Activated CD8-positive, alpha-beta memory T cell treated with anti-CD3 and anti-CD28 coated beads, Interleukin-2, amount 50 U/mL, for 24 hours (primary cell): ENCODE data around the gene RPS3.

ENCODE experiments used
- DNase-seq: peaks from one replicate; pipeline ENCODE4 v3.0.0-alpha.2; 2020; ENCODE audit errors: extremely low read depth

Gene RPS3

DNA sequence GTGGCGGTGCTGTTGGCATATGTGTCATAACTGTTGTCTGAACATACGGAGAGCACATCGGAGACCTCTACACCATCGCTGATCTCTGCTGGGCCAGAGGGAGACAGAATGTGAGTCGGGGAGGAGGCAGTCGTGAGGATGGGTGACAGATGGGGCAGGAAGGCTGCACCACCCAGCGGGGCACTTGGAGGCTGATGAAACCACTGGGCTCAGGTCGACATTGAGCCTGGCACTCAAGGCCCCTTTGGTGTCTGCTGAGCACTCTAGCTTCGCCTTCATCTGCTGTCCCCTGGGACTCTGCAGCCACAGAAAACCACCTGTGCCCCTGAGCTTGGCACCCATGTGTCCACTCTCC, 36.2 kb downstream of the RPS3 start:
- DNase-seq, result no peak

DNA sequence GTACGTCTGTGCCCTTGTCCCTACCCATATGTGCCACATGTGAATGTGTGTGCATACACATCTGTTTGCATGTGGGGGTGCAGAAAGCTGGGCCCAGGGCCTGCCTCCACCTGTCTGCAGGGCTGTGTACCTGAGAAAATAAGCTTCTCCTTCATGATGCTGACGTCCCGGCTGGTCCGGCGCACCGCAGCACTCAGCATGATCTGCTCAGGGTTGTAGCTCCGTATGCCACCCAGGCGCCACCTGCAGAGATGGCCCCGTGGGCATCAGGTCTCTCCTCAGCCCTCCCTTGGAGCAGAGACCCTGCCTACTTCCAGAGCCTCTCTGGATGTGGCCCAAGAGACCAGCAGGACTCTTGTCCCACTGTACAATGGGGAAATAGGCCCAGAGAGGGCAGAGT, 37.5 kb downstream of the RPS3 start:
- DNase-seq, result no peak

DNA sequence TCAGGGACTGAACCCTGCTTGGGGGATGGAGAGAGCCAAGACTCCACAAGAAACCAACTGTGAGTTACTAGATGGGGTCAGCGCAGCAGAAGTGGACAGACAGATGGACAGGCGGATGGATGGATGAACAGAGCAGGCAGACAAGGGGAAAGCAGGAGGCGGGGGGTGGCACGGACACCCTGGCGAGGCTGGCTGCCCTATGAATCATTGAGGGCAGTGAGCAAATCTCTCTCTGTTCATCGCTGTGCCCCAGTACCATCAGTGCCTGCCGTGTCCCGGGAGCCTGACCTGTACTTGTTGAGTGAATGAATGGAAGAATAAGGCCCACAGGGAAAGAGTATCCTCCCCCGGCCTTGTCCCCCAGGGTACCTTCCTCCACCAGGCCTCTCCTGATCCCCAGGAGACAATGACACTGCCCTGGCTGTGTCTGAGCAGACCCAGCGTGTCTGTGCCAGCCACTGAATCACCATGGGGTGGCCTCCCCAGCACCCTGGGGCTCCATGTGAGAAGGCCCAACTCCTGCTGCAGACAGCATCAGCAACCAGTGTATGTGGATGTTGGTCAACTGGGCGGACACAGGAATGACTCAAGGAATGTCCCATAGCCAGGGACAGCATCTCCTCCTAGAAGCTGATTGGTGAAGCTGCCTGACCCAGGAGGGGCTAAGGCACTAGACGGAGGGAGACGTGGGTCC, 38.8 kb downstream of the RPS3 start:
- DNase-seq, result no peak

DNA sequence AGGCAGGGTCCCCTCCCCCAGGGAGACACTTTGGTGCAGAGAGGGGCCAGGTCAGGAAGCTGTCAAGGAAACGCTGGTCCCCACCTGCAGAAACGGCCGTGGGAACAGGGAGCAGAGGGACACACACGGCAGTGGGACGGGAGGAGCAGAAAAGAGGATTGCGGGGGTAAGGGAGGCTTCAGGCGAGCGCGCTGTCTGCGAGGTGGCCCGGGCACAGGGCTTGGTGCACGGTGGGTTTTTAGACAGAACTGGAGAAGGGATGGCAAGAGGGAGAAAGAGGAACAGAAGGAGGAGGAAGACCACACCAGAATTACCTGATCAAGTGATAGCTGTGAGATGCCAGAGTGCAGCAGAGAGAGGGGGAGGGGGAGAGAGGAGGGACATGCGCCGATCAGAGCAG, 39.7 kb downstream of the RPS3 start:
- no peak for DNase-seq

DNA sequence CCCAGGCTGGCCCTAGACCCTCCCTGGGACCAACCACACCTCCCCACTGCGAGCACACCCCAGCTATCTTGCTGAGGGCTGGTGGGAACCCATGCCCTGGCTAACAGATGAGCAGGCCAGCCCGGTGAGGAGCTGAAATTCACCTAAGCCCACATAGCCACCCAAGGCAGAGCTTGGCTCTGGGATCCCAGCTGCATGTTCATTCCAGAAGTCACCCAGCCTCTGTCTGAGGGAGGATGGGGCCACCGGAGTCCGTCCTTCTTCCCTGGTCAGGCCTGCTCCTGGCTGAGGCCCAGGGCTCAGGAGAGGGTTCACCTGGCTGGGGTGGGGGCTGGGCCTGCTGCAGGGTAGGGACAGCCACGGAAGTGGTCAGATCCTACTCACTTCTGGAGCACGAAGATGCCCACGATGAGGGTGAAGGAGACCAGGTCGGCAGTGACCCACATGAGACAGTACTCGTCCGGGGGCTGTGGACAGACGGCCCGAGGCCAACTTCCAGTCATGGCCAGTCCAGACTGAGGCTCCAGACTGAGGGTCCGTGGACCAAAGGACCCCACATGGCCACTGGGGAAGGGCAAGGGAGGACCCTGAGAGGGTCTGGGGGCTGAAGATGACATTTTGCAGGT, 40.3 kb downstream of the RPS3 start:
- DNase-seq, result no peak

DNA sequence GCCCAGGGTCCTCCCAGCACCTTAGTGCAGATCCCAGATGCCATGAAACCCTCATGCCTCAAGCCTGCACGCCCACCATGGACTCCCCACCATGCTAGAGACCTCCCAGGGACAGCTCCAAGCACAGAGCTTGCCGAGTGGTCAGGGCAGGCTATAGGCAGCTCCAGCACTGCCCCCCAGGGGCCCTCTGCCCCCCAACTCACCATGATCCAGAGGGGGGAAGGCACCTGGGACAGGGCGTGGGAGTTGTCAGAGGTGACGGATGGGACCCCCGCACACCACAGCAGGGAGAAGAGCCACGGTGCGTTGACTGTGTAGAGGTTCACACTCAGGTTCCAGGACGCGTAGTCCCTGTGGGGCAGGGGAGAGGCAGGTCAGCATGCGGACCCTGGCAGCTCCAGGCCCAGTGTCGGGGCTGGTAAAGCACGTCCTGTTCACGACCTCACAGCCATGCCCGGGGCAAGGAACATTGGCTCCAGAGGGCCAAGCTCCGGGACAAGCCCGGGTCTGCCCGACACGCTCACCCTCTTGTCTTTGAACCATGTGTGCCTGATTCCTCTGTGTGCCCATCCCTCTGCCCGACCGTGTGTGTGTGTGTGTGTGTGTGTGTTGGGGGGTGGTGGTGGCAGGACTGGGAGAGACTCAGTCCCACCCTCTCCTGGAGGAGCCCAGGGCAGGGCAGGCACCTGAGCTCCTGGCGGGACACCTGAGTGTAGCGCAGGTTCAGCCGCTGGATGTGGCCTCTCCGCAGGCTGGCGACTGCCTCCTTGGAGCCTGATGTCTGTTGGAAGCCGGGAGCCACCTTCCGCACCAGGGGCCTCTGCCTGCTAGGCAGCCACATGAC, 41.9 kb downstream of the RPS3 start:
- DNase-seq, result no peak

DNA sequence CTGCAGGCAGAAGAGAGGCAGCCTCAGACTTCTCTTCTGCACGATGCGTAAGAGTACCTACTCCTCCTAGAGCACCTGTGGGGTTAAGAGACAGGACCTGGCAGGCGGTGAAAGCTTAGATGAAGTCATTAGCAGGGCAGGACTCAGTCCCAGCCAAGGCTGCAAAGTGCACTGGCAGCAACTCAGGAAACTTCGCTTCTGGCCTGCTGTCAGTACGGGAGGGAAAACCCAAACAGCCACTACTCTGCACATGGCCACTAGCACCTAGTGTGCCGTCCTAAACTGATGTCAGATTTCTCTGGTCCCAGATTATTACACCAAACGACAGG, 42.5 kb downstream of the RPS3 start:
- no peak for DNase-seq

DNA sequence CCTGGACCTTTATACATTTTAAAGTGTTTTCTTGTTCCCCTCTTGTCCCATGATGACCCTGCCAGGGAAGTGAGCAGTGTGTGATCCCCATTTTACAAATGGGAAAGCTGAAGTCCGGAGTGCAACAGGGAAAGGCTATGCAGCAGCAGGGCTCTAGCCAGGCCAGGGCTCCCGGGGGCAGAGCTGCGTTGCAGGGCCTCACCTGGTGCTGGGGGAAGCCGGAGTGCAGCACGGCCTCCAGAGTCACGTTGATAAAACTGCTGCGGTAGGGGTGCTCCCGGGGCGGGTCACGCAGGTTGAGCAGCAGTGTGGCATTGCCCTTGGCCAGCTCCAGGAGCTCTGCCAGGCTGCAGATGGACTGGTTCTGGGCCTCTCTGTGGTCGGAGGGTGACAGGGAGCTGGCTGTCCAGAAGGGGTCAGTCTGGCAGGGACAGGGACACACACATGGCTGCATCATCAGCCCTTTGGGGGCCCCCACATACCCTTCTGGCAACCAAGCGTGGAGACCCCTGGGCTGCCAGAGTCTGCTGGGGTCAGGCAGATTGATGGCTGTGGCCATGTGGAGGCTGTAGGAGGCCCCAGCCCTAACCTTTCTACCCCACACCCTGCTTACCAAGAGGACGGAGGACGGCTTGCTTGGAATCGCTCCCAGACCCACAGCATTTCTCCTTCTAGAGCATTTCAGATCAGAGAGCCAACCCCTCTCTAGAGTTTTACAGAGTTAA, 43.0 kb downstream of the RPS3 start:
- no peak for DNase-seq

DNA sequence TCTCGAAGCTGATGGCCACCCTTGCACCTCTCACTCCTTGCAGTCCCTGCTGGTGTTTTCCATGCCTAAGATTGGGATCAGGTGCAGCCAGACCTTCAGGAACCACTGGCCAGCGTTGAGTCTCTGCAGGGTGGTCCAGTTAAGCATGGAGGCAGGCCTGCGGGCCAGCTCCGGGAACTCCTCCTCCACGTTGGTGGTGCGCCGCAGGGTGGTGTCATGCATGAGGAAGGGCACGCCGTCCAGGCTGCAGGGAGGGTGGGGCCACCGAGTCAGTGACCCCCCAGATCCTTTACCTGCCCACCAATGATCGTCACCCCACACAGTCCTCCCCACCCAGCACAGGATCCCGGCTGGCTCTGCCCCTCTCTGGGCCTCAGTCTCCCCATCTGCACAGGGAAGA, 43.7 kb downstream of the RPS3 start:
- no peak for DNase-seq

DNA sequence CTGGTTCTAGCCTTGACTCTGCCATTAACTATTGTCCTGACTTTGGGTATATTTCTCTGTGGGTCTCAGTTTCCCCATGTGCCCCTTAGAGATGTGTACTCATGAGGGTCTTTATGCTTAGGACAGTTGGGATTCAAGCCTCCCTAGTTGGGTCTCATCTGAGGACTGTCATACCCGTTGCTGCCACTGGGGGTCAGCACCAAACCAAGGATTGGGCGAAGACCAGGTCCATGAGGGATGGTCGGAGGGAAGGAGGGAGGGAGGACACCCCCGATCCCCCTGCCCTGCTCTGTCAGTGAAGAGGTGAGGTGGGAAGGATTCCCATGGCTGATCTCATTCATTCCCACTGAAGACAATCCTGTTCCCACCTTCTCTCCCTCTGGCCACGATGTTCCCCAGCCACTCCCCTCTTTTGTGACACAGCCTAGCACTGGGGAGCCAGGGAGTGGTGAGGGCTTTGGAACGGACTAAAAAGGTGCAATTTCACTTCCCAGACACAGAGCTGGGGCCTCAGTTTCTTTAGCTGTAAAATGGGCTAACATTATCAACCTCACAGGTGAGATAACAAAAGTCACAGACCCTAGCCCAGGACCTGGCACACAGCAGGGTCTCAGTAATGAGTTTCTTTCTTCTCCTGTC, 46.1 kb downstream of the RPS3 start:
- DNase-seq, result peak; percentile 56

DNA sequence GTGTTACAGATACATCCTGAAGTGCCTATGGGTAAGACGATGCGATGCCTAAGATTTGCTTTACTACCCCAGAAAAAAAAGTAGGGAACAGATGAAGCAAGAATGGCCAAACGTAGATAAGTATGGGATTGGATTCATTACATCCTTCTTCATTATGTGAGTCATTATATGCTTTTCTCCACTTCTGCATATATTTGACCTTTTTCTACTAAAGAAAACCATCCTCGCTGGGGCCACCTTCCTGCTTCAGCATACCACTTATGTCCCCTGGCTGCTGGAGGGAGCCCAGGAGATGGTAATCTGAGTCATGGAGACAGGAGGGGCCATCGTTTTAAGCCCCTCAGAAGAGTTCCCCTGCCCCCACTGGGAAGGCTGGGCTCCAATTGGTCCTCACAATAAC, 48.1 kb downstream of the RPS3 start:
- no peak for DNase-seq

DNA sequence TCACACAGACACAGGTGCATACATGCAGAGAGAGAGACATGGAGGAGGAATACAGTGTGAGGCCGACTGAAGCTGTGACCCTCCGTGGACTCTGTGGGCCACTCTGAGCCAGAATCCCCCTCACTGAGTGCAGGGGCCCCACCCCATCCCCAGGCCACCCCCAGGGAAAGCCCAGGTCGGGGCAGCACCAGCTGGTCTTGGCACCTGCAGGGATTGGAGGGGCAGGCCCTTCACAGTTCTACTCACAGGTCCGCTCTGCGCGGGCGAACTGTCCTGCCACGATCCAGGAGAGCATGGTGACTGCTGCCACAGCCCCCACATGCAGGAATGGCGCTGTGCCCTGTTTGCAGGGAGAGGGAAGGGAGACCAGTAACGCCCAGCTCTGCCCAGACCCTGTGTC, 50.0 kb downstream of the RPS3 start:
- DNase-seq, result no peak

DNA sequence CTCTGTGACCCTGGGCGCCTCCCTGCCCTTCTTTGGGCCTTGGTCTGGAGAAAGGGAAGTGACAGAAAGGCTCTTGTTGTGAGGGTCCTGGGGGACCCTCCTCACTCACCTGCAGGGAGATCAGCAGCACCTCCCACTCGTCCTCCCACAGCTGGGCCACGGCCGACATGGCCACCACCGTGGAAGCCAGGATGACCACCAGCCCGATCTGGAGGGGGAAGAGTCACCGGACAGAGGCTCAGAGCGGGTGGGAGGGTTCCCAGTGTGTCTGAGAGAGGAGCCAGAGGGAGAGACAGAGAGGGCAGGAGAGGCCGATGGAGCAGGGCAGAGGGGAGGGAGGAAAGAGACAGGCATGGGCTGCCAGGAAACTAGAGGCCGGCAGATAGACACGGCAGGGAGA, 50.5 kb downstream of the RPS3 start:
- no peak for DNase-seq

DNA sequence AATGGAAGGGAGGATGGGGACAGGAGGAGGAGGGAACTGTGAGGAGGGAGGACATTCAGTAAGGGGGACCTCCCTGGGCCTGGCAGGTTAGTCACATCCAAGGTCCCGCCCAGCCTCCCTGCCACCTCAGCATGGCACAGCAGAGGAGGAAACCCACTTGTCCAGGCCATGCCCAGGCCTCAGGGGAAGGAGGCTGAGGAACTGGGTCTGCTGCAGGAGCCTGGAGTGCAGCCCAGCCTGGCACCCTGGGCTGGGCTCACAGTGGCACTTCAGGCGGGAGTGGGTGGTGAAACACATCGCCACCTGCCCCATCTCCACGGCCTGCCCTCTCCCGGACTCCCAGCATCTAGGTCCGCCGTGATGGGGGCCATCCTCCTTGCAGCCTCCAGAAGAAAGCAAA, 50.9 kb downstream of the RPS3 start:
- no peak for DNase-seq

DNA sequence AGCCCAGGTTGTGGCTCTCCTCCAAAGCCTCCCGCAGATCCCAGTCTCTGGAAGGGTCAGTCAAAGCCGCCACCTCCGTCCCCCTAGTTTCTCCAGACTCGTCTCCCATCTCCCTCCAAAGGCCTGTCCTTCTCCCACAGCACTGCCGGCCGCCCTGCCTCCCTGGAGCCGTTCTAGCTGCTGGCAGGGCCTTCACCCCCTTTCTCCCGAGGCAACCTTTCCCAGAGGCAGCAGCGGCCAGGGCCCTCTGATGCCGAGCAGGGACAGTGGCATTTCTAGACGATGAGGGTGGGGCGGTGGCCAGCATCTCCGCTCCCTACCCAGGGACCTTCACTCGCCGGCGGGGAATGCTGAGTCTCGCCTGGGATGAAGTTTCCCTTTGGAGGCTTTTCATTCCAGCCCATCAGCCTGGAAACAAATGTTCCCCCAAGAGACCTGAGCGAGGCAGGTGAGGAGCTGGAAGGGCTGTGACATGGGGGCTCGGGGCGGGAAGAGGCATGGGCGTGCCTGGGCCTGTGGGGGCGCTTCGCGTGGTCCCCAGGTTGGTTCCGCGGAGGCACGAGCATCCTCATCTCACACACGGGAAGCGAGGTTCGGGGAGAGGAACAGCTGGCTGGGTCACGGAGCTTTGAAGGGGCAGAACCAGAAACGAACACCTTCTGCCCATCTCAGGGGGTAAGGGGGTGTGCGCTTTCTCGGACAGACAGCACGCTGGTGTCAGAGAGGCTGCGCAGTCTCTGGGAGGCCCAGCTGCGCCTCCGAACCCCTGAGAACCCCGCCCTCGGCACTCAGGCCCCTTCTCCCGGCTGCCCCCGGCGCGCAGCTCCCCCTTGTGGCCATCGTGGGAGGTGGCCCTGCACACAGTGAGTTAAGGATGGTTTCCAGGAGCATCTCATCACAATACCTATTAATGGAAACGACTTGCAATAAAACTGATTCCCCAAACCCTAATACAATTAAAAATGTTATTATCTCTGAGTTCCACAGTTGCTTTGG, 51.8 kb downstream of the RPS3 start:
- no peak for DNase-seq

DNA sequence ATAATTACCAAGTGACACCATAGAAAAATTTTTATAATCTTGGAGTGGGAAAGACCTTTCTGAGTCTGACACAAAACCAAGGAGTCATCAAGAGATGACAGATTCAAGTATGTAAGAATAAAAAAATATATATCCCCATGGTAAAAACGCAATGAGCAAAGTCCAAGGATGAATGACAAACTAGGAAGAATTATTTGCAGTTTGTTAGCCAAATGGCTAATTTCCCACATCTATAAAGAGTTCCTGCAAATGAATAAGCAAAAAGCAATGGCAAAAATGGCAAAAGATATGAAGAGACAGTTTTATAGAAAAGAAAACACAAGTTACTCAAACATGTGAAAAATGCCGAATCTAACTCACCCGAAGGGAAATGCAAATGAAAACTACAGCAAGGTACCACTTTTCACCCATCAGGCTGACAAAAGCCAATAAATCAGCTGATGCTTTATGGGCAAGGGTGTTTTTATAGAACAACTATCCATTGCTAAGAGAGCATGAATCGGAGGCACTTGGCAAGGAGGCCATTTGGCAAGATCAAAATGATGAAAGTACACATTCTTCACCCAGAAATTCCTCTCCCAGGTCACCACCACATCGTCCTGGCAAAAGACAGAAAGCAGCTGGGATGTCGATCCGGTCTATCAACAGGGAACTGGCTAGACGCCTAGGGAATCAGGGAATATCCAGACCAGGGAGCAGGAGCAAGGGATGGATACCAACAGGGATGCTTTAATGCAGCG, 54.8 kb downstream of the RPS3 start:
- no peak for DNase-seq

DNA sequence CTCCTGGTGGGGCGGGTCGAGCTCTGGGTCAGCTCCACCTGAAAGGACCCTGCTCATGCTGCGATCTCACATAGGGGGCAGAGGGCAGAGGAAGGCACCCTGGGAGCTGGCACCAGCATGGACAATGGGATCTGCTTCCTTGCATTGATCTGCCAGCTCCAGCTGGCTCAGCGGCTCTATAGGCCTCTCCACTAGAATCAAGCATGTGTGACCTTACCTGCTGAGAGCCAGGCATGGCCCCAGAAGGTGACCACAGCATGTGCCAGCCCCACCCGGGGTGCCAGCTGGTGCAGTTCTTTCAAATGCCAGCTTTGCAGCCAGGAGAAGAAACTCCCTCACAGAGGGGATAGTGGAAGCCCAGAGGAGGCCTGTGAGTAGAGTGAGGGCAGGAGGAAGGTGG, 55.7 kb downstream of the RPS3 start:
- DNase-seq, result no peak
